NB4 (cell line): Measurements from ENCODE around the gene PANX1.
A peak's percentile ranks its signal among the peaks of the same experiment; 100 is the strongest.

Experiments
- DNase-seq: peaks from one replicate; pipeline ENCODE4 v3.0.0; 2010; ENCODE audit warnings: low read depth
- H3K4me3 ChIP-seq: one replicate; pipeline ENCODE4 v1.5.1; 2011; ENCODE audit warnings: mild to moderate bottlenecking, low read depth, low read length, moderate library complexity
- CTCF ChIP-seq: IDR thresholded peaks from one replicate; pipeline ENCODE4 v1.5.1; 2012; ENCODE audit warnings: low read depth, low read length
- MAX ChIP-seq: IDR thresholded peaks from 2 replicates; pipeline ENCODE4 v1.6.1; 2011; ENCODE audit warnings: low read depth, low read length
- MYC ChIP-seq: IDR thresholded peaks from 2 replicates; pipeline ENCODE4 v1.6.1; 2011; ENCODE audit warnings: low read depth, low read length
- POLR2A ChIP-seq: IDR thresholded peaks from 2 replicates; pipeline ENCODE4 v1.6.1; 2011; ENCODE audit warnings: mild to moderate bottlenecking; ENCODE audit not compliant: insufficient read length; ENCODE audit errors: extremely low read depth

The PANX1 gene

GRCh38 chr11:94100253-94100652, 28.4 kb upstream of the PANX1 start:
- TF ChIP-seq MAX (no peak), MYC (no peak), POLR2A (no peak), CTCF (no peak)
- DNase-seq = no peak

GRCh38 chr11:94103471-94103870, 25.2 kb upstream of the PANX1 start:
- DNase-seq = no peak
- TF ChIP-seq MYC (no peak), POLR2A (no peak), CTCF (no peak), MAX (no peak)

More at GRCh38 chr11:94100253-94100652, 28.4 kb upstream of the PANX1 start:
- no peak overlapping the region for H3K4me3 ChIP-seq

GRCh38 chr11:94104734-94105133, 23.9 kb upstream of the PANX1 start:
- DNase-seq = no peak
- TF ChIP-seq MAX (no peak), CTCF (no peak), POLR2A (no peak), MYC (no peak)
- no peak overlapping the region for H3K4me3 ChIP-seq

More at GRCh38 chr11:94103471-94103870, 25.2 kb upstream of the PANX1 start:
- H3K4me3 ChIP-seq = no peak overlapping the region

GRCh38 chr11:94106716-94107115, 21.9 kb upstream of the PANX1 start:
- no peak overlapping the region for H3K4me3 ChIP-seq
- TF ChIP-seq MAX = no peak
- TF ChIP-seq MYC = no peak
- TF ChIP-seq CTCF = no peak
- no peak for TF ChIP-seq POLR2A
- DNase-seq = no peak

GRCh38 chr11:94107363-94107762, 21.3 kb upstream of the PANX1 start:
- peak; percentile 17 for DNase-seq
- TF ChIP-seq POLR2A (no peak), CTCF (no peak), MAX (no peak), MYC (no peak)
- H3K4me3 ChIP-seq = no peak overlapping the region

GRCh38 chr11:94111241-94111640, 17.4 kb upstream of the PANX1 start:
- H3K4me3 ChIP-seq = no peak overlapping the region
- TF ChIP-seq MAX (no peak), POLR2A (no peak), CTCF (no peak), MYC (no peak)
- no peak for DNase-seq
